Colonic mucosa (tissue), 4 donors: ENCODE data around the gene ASCL2. TPM values are rescaled to one million over a fixed set of nuclear protein-coding genes. Genes with fewer than 3 reads are reported as not detected.

Experiments used
- DNase-seq: peaks from one replicate; pipeline ENCODE4 v3.0.0-alpha.2; 2020
- H3K27ac ChIP-seq: fragments of 200-600 bp; one replicate; pipeline ENCODE4 v1.8.0; 2021
- H3K27me3 ChIP-seq: fragments of 200-600 bp; one replicate; pipeline ENCODE4 v1.8.0; 2021
- H3K36me3 ChIP-seq: fragments of 200-600 bp; one replicate; pipeline ENCODE4 v1.8.0; 2021
- H3K4me1 ChIP-seq: fragments of 200-600 bp; one replicate; pipeline ENCODE4 v1.8.0; 2021; ENCODE audit warnings: mild to moderate bottlenecking
- H3K4me3 ChIP-seq: fragments of 200-600 bp; one replicate; pipeline ENCODE4 v1.8.0; 2021
- H3K9ac ChIP-seq, 2 donors: one replicate each; pipeline ENCODE4 v1.7.0; 2013; ENCODE audit warnings: control low read depth in 2 of 2, low read depth in 2 of 2, low read length in 2 of 2
- H3K9me3 ChIP-seq: fragments of 200-600 bp; one replicate; pipeline ENCODE4 v1.8.0; 2021
- intact Hi-C: fragments of 100-400 bp; cut with DNase I; formaldehyde crosslinking; loops from one replicate; pipeline ENCODE4 v1.14.1; 2022
- total RNA-seq, 2 donors: library from RNA; stranded (reverse); fragmentation: NEBNext Ultra II Directional in 1 of 2; extraction: Animal tissue kit (Norgen Biotek cat#: 25700) in 1 of 2; gene quantifications; one replicate each; pipeline ENCODE4 v1.2.1, GENCODE V29; 2021
- TF ChIP-seq, protein P1 (sequence below): fragments of 200-600 bp; IDR thresholded peaks from one replicate; pipeline ENCODE4 v1.8.0; 2022; ENCODE audit warnings: antibody characterized with exemption, mild to moderate bottlenecking
- donor health status: healthy.
- donor health status: DM: no; HTN: no; CAD: no.
- donor health status: DM: no; HTN: no; CAD: no.

The ASCL2 gene
- total RNA-seq, 2 donors from 2014 or later, result 4.8 to 16.4 TPM

DNA sequence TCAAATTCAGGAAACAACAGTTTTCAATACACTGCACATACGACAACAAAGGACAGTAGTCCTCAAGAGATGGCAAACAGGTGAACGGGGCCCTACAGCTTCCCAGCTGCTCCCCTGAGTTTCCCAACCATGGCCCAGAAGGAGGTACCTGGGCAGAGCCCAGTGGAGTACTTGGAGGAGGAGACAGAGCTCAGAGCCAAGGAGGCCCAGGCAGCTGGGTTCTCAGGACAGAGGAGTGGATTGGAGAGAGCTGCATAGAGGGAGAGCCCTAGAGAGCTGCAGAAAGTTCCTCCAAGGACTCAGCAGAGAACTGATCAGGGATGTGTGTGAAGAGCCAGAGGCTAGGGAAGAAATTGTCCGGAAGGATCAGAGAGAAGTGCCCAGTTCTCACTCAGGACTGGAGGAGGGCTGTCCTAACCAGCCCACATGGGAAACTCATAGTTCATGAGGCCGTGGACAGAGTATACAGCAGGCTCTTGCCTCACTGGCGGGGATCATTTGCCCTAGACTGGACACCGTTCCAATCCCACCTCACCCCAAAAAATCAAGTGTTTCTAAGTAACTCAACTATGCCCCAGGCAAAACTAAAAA lies 7.6 kb upstream of the ASCL2 start:
- Histone ChIP-seq H3K27ac (no peak overlapping the region), H3K9ac (no peak overlapping the region), H3K9me3 (no peaks in the 10 kb centered on the region), H3K27me3 (no peaks in the 10 kb centered on the region), H3K4me3 (no peak overlapping the region), H3K4me1 (no peaks in the 10 kb centered on the region), H3K36me3 (no peaks in the 10 kb centered on the region)
- DNase-seq, result no peak
- TF ChIP-seq, protein P1, sequence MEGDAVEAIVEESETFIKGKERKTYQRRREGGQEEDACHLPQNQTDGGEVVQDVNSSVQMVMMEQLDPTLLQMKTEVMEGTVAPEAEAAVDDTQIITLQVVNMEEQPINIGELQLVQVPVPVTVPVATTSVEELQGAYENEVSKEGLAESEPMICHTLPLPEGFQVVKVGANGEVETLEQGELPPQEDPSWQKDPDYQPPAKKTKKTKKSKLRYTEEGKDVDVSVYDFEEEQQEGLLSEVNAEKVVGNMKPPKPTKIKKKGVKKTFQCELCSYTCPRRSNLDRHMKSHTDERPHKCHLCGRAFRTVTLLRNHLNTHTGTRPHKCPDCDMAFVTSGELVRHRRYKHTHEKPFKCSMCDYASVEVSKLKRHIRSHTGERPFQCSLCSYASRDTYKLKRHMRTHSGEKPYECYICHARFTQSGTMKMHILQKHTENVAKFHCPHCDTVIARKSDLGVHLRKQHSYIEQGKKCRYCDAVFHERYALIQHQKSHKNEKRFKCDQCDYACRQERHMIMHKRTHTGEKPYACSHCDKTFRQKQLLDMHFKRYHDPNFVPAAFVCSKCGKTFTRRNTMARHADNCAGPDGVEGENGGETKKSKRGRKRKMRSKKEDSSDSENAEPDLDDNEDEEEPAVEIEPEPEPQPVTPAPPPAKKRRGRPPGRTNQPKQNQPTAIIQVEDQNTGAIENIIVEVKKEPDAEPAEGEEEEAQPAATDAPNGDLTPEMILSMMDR, result no peak
- intact Hi-C loops, result no loop called here

DNA sequence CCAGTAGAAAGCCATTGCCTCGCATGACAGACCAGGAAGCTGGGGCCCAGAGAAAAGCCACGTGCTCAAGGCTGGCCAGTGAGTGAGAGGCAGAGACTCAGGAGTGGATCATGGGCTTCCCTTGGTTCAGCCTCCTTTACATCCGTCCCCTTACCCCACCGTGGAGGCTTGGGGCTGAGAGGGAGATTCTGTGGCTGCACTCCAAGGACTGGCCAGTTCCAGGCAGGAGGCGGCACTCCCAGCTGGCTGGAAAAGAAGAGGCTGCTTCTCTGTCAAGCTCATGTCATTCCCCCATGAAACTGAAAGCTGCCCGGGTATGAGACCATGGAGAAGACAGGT lies 6.6 kb upstream of the ASCL2 start:
- intact Hi-C loops, result no loop called here
- Histone ChIP-seq H3K4me3 (no peak overlapping the region), H3K27me3 (no peaks in the 10 kb centered on the region), H3K27ac (no peak overlapping the region), H3K4me1 (no peaks in the 10 kb centered on the region), H3K9ac (no peak overlapping the region), H3K9me3 (no peaks in the 10 kb centered on the region), H3K36me3 (no peaks in the 10 kb centered on the region)
- DNase-seq, result peak; percentile 15
- TF ChIP-seq, protein P1, result no peak

DNA sequence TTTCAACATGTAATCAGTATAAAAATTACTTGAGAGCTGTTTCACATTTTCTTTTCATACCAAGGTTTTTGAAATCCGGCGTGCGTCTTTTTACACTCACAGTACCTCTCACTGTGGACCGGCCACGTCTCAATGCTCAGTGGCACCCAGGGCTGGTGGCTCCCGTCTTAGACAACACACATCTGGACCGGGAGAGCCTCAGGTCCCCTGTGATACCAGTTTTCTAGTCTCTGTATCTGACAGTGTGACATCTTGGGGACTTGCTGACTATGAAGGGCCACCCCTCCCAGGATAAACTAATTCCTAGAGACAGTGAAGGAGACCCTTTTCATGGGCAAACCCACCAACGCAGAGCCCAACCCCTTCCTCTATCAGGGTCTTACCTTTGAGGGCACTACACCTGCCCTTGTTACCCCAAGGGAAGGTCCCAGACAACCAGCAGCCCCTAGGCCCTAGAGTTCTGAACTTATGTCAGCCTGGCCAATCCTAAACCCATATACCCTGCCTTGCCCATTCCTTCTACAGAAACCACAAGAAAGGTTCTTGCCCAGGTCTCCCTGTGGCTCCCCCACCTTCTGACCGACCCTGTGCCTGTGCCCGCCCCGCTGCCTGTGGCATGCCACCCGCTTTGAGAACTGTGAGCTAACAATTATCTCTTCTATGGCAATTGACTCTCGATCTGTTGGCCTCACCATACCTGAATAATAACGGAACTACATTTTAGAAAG lies 6.1 kb upstream of the ASCL2 start:
- Histone ChIP-seq H3K9me3 (no peaks in the 10 kb centered on the region), H3K4me3 (no peak overlapping the region), H3K36me3 (no peaks in the 10 kb centered on the region), H3K9ac (no peak overlapping the region), H3K4me1 (no peaks in the 10 kb centered on the region), H3K27me3 (peaks cover 2% of the 10 kb centered on the region), H3K27ac (no peak overlapping the region)
- intact Hi-C loops, result no loop called here
- TF ChIP-seq, protein P1, result no peak
- no peak for DNase-seq

DNA sequence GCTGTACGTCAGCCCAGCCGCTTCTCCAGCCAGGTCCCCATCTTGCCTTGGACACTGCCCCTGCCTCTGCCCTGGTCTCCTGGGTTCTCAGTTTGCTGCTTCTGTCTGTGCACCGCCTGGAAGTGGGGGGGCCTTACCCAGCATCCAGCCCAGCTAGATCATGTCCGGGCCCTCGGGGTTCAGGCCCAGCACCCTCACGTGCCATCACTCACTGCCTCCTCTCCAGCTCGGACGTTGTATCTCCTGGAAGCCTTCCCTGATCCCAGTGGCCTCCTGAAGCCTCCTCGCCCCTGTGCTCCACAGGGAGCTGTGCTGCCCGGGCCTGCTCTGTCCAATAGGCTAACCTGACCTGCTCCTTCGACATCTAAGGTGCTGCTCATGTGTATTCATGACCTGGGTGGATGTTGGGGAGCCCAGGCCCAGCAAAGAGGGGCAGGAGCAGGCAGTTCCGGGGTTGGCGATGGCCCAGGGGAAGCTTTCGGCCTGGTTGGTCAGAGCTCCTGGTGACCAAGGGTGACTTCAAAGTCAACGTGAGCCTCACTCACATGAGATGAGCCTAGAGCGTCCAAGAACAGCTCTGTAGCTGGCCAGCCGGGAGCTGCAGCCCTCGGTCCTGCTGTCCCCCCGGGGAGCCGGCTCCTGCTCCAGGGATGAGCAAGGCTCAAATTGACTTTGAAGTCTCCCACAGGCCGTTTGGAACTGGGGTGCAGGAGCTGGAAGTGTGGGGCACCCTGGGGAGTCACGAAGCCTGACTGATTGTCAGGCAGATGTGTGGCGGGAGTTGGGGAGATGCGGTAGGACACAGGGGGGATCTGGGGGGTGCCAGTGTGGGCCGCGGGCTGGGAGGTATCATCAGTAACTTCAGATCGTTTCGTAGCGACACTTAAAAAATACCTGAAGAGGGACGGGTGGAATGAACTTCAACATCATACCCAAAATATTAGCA lies 5.2 kb upstream of the ASCL2 start:
- no peak overlapping the region for H3K4me3 ChIP-seq
- no peak overlapping the region for H3K27ac ChIP-seq
- H3K4me1 ChIP-seq, result no peaks in the 10 kb centered on the region
- no peak overlapping the region for H3K9ac ChIP-seq
- peaks cover 11% of the 10 kb centered on the region for H3K27me3 ChIP-seq
- H3K9me3 ChIP-seq, result no peaks in the 10 kb centered on the region
- H3K36me3 ChIP-seq, result no peaks in the 10 kb centered on the region
- no peak for DNase-seq
- TF ChIP-seq, protein P1, result no peak
- intact Hi-C loops, result no loop called here

DNA sequence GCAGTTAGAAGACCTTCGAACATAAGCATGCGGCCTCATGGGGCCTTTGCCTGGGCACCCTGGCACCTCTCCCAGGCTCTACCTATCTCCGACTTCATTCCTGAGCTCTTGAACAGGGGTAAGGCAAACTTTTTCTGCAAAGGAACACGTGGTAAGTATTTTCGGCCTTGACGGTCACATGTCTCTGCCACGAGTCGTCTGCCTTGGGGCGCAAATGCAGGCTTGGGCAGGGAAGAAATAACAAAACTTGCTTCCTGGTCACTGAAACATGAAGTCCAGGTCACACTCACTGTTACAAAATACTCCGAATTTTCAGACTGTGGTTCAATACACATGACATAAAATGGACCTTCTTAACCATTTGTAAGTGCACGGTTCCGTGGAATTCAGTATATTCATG lies 3.4 kb upstream of the ASCL2 start:
- peak; percentile 10 for DNase-seq
- intact Hi-C loops, result no loop called here
- no peaks in the 10 kb centered on the region for H3K4me1 ChIP-seq

More for the DNA sequence above, 3.4 kb upstream of the ASCL2 start:
- Histone ChIP-seq H3K27ac (no peak overlapping the region), H3K27me3 (peaks cover 25% of the 10 kb centered on the region), H3K9ac (no peak overlapping the region), H3K36me3 (no peaks in the 10 kb centered on the region), H3K4me3 (no peak overlapping the region), H3K9me3 (no peaks in the 10 kb centered on the region)
- TF ChIP-seq, protein P1, result no peak
